Activated CD8-positive, alpha-beta memory T cell treated with anti-CD3 and anti-CD28 coated beads, Interleukin-2, amount 50 U/mL, for 24 hours (primary cell): ENCODE data around the gene RIT2.

Experiments
- DNase-seq: peaks from one replicate; pipeline ENCODE4 v3.0.0-alpha.2; 2020; ENCODE audit errors: extremely low read depth

RIT2 gene

GRCh38 chr18:42929857-42930256 is 185.6 kb downstream of the RIT2 start:
- DNase-seq, result no peak

- no peak for DNase-seq
Measured at GRCh38 chr18:42929181-42929580, 186.3 kb downstream of the RIT2 start.

GRCh38 chr18:42925036-42925435 is 190.4 kb downstream of the RIT2 start:
- no peak for DNase-seq

DNA sequence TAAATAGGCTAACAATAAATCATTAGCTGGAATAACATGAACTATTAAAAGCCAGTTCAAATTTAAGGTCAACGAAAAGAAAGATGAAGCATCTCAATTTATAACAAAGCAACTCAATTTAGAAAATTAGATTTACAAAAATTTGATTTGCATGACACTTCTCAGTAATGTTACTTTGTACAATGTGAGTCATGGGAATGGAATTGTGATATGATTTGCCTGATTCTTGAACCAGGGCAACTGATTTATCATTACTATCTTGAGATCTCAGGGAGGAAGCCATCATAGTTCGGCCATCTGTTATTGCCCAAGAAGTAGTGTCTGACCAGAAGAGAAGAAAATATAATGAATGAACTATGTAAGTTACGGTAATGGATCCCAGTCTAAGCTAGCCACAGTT is 193.1 kb downstream of the RIT2 start:
- no peak for DNase-seq

- DNase-seq, result no peak
Measured at GRCh38 chr18:42921226-42921737, 194.2 kb downstream of the RIT2 start.

- DNase-seq, result no peak
Measured at GRCh38 chr18:42920621-42921020, 194.9 kb downstream of the RIT2 start.

DNA sequence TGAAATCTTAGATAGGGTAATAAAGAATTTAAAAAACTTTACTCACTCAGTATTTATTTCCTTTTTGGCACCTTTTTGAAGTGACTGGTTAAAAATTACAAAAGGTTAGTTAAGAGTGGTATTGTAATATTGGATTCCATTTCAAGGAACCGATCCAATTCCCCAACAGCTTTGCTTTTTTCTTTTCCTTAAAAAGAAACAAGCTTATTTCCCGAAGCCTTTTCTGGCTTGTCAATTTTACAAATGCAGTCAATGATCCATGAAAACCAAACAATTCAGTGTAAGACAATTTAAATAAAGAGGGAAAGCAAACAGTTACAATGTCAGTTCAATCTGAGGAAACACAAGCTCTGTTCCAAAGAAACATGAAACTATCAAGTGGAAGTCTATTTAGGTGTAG is 200.2 kb downstream of the RIT2 start:
- no peak for DNase-seq

DNA sequence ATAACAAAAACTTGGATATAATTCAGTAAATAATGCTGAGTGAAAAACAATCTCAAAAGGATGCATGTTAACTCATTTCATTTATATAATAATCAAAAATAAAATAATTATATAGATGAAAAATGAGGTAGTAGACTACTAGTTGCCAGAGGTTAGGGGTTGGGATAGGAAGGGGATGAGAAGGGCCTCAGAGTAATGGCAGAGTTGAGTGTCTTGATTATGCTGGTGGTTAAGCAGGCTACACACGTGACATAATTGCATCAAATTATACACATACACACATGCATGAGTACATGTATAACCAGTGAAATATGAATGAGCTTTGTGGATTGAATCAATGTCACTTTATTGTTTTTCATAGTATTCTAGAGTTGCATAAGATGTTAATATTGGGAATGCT is 201.0 kb downstream of the RIT2 start:
- no peak for DNase-seq

- no peak for DNase-seq
Measured at GRCh38 chr18:42909095-42909494, 206.4 kb downstream of the RIT2 start.

DNA sequence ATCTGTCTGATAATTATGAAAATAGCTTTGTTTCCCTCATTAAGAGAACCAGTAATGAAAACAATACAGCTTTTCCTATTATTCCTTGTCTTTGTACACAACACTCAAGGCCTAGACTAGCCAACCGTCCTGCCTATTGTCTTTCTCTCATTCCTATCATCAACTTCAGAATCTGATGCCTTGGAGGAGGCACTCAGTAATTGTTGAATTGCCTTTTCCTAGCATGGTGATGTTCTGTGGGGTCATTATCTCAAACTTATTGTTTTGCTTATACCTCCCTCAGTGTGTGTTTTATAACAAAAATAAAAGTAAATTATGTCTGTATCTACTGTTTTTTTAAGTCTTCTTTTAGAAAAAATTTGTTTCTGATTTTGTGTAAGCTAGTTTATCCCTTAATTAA is 208.7 kb downstream of the RIT2 start:
- no peak for DNase-seq

GRCh38 chr18:42901161-42901560 is 214.3 kb downstream of the RIT2 start:
- no peak for DNase-seq

DNA sequence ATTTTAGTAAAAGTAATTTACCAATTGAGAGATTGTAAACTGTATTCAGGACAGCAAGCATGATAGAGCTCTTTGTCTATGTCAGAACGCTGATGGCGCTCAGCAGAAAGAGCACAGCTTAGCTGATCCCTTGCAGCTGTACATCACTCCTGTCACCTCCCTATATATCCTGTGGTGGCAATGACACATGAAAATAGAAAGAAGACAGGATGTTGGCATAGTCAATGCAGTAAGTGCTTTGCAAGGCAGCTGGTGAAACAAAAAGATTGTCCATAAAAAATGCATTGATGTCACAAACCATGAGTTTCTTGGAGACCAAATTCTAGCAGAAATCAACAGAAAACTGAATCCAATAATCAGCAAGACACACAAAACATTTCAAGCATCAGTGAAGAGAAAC is 221.5 kb downstream of the RIT2 start:
- DNase-seq, result no peak

GRCh38 chr18:42892181-42892580 is 223.3 kb downstream of the RIT2 start:
- DNase-seq, result no peak

GRCh38 chr18:42891705-42892104 is 223.8 kb downstream of the RIT2 start:
- no peak for DNase-seq

DNA sequence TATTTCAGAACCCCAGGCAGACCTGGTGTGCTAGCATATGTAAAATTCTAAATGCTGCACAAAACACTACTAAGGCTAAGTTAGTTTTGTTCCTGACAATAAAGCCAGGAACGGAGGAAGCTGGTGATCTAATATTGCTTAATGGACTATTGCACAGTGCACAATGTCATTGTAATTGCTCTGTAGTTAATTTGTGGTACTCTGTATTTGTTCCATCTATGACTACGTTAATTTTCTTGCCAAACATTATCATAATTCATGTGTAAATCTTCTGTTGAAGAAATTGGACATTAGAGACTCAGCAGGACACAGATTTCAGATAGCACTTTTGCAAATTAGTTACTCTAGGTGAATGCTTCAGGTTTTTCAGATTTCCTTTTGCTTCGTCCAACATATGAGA is 232.3 kb downstream of the RIT2 start:
- no peak for DNase-seq

DNA sequence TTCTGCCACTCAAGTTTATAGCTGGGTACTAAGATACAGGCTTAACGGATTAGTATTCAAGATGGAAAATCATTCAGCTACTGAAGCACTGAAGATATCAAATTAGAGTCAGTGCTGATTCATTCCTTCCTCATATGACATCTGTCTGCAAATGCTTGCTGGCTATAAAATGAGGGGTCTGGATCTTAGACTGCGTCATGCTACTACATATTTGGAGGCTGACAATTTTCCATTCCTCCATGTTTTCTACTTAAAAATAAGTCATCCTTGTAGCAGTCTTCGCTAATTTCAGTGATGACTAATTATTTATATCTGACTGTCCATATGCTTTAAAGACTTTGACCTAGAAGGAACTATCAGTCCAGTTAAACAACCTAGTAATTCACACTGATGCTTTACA is 233.4 kb downstream of the RIT2 start:
- DNase-seq, result no peak

GRCh38 chr18:42872838-42873237 is 242.6 kb downstream of the RIT2 start:
- no peak for DNase-seq

DNA sequence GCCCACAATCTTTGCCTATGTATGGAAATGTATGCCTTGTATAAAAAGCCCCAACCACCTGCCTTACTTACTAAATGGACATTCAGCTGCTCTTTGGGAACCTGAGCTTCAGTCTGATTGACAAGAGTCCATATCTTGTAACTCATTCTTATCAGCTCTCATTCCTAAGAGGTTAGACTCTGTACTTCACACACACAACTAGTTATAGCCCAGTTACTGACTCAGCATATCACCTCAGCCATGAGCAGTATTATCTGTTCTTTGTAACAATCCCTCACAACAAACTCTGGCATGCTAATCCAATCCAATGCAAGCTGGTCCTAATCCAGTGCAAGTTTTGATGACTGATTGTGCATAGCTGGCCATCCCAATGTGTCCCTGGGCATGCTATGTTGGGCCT is 250.6 kb downstream of the RIT2 start:
- no peak for DNase-seq

GRCh38 chr18:42861271-42861670 is 254.2 kb downstream of the RIT2 start:
- no peak for DNase-seq

DNA sequence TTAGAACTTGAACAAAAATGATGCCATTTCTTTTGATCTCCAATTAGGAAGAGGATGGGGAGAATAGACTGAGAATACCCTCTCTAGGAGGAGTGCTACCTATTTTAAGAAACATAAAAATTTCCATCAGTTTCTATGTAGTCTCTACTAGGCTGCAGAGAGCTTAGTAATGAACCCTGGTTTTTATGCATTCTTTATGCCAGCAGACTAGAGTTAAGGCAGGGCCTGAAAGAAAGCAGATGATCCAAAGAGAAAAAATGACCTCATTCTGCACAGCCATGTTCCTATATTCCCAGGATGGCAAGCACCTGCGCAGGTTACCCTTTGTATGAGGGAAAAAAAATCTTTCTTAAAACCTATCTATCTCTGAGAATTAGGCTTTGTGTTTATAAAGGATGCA is 254.9 kb downstream of the RIT2 start:
- DNase-seq, result no peak

GRCh38 chr18:42860011-42860410 is 255.5 kb downstream of the RIT2 start:
- DNase-seq, result no peak

GRCh38 chr18:42854558-42854957 is 260.9 kb downstream of the RIT2 start:
- DNase-seq, result no peak

DNA sequence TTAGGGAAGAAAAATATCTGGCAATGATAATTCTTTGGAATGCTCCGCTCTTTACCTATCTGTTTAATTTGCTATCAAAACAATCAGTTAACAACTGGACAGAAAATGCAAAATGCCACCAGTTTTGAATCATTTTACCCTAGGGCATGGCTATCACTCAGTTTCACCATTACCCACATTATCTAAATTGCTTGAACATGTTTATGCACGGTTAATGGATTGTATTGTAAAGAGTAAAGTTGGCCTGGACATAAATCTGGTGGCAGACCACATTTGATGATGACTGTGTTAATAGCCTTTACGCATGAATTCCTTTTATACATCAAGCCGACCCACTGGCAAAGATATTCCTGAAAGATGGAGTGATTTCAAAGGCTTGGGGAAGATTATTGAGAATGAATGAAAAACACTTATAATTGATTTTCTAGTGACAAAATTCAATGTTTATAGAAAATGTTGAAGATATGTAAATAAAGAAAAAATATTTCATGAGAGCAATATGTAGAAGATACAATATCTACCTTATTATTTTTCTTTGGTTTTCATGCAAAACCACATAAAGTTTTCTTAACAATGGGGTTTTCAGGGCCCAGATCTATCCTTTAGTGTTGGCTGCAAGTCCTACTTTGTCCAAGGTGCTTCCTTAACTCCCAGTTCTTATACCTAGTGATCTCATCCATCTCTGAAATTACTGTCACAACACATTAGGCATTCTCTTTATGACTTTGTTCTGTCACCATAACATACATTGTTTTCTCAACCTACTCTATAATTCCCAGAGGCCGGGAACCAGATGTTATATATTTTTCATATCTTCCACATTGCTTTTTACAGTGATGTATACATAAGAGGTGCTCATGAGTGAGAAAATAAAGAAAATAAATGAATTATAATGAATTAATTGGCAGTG is 265.1 kb downstream of the RIT2 start:
- no peak for DNase-seq

GRCh38 chr18:42839408-42839807 is 276.1 kb downstream of the RIT2 start:
- no peak for DNase-seq
